GM18502 (cell line): ENCODE results near the gene AGTR2.
"Not testable (repeated sequence)": the region's sequence is repeated elsewhere in the genome, so short reads cannot be mapped to it uniquely, and the experiment has no call there.

Experiments
- ATAC-seq: cut with Tn5 transposase; IDR thresholded peaks from one replicate; pipeline ENCODE4 v1.9.1; 2021; ENCODE audit warnings: mild to moderate bottlenecking; ENCODE audit not compliant: unreplicated experiment, poor library complexity

The AGTR2 gene

GRCh38 chrX:116170511-116170910 lies at the start of gene AGTR2:
TSS of gene AGTR2 (plus strand) at chrX:116170744. CDS start at chrX:116172281, 1,537 bp downstream.
- no peak for ATAC-seq

GRCh38 chrX:116135277-116135676 lies 35.3 kb upstream of the AGTR2 start:
- ATAC-seq, result no peak

- not testable (repeated sequence) for ATAC-seq
Measured at GRCh38 chrX:116141270-116141669, 29.3 kb upstream of the AGTR2 start.

- ATAC-seq, result no peak
Measured at GRCh38 chrX:116142976-116143375, 27.6 kb upstream of the AGTR2 start.

- ATAC-seq, result no peak
Measured at GRCh38 chrX:116172976-116173375, 2.4 kb downstream of the AGTR2 start.

GRCh38 chrX:116181300-116181699 lies 10.8 kb downstream of the AGTR2 start:
- ATAC-seq, result no peak

- no peak for ATAC-seq
Measured at GRCh38 chrX:116185163-116185562, 14.6 kb downstream of the AGTR2 start.

- no peak for ATAC-seq
Measured at GRCh38 chrX:116194649-116195048, 24.1 kb downstream of the AGTR2 start.

- no peak for ATAC-seq
Measured at GRCh38 chrX:116198235-116198634, 27.7 kb downstream of the AGTR2 start.

- ATAC-seq, result peak; percentile 79
Measured at GRCh38 chrX:116198810-116199209, 28.3 kb downstream of the AGTR2 start.

GRCh38 chrX:116204932-116205331 lies 34.4 kb downstream of the AGTR2 start:
- ATAC-seq, result peak; percentile 65

GRCh38 chrX:116213262-116213661 lies 42.7 kb downstream of the AGTR2 start:
- ATAC-seq, result no peak

- not testable (repeated sequence) for ATAC-seq
Measured at GRCh38 chrX:116217080-116217479, 46.5 kb downstream of the AGTR2 start.
